HEK293 (cell line): ENCODE results near the gene KCNMB2.

Experiments
- CTCF ChIA-PET: fragments of 350-600 bp; formaldehyde crosslinking; extraction: SDS; loops from one replicate; lab custom pipeline; 2021; ENCODE audit warnings: antibody characterized with exemption; lab: Yijun Ruan, JAX
- POLR2A ChIA-PET: fragments of 300-600 bp; formaldehyde crosslinking; extraction: SDS; loops from one replicate; lab custom pipeline; 2020; ENCODE audit warnings: antibody characterized with exemption, inconsistent platforms; lab: Yijun Ruan, JAX
- H3K27ac ChIP-seq: fragments of 200-500 bp; sonication (Bioruptor generic); 2 replicates; pipeline ENCODE4 v1.5.1; 2014; ENCODE audit warnings: low read depth, low read length, control low read depth, inconsistent platforms; ENCODE audit errors: extremely low read depth
- H3K36me3 ChIP-seq, 2 experiments: fragments of 200-500 bp in 1 of 2; sonication (Bioruptor generic) in 1 of 2; 1 replicate in 1 of 2; 2 replicates in 1 of 2; pipeline ENCODE4 v1.5.1; 2014 to 2017; ENCODE audit warnings: inconsistent platforms in 2 of 2, low read length in 2 of 2; ENCODE audit not compliant: control insufficient read depth in 2 of 2, insufficient read depth in 1 of 2
- H3K4me1 ChIP-seq: fragments of 200-500 bp; sonication (Bioruptor generic); 2 replicates; pipeline ENCODE4 v1.5.1; 2014; ENCODE audit warnings: mild to moderate bottlenecking, low read length, inconsistent platforms; ENCODE audit not compliant: control insufficient read depth, insufficient read depth
- H3K4me3 ChIP-seq: 2 replicates; pipeline ENCODE4 v1.5.1; 2011; ENCODE audit warnings: low read depth, mild to moderate bottlenecking, control low read depth, low read length, moderate library complexity
- H3K9me3 ChIP-seq: fragments of 200-500 bp; sonication (Bioruptor generic); 2 replicates; pipeline ENCODE4 v1.5.1; 2014; ENCODE audit warnings: low read depth, low read length, inconsistent platforms; ENCODE audit not compliant: control insufficient read depth, insufficient read depth
- AEBP2 ChIP-seq: fragments of 450-650 bp; formaldehyde crosslinking; IDR thresholded peaks from 2 replicates; pipeline ENCODE4 v1.5.1; 2016; ENCODE audit warnings: missing biosample characterization, missing genetic modification characterization, borderline replicate concordance
- EGR2 ChIP-seq: fragments of 450-650 bp; formaldehyde crosslinking; IDR thresholded peaks from 2 replicates; pipeline ENCODE4 v1.5.1; 2016; ENCODE audit warnings: low read depth, missing biosample characterization, missing genetic modification characterization
- GLIS2 ChIP-seq: fragments of 450-650 bp; formaldehyde crosslinking; IDR thresholded peaks from 2 replicates; pipeline ENCODE4 v1.5.1; 2016; ENCODE audit warnings: missing biosample characterization, missing genetic modification characterization
- INSM2 ChIP-seq: fragments of 450-650 bp; formaldehyde crosslinking; IDR thresholded peaks from 2 replicates; pipeline ENCODE4 v1.5.1; 2016; ENCODE audit warnings: missing biosample characterization, missing genetic modification characterization
- KLF16 ChIP-seq: fragments of 450-650 bp; formaldehyde crosslinking; IDR thresholded peaks from 2 replicates; pipeline ENCODE4 v1.5.1; 2017; ENCODE audit warnings: missing biosample characterization, missing genetic modification characterization
- SCRT2 ChIP-seq: fragments of 450-650 bp; formaldehyde crosslinking; IDR thresholded peaks from 2 replicates; pipeline ENCODE4 v1.5.1; 2016; ENCODE audit warnings: missing biosample characterization, missing genetic modification characterization
- YY1 ChIP-seq: fragments of 450-650 bp; formaldehyde crosslinking; IDR thresholded peaks from 2 replicates; pipeline ENCODE4 v1.5.1; 2018; ENCODE audit warnings: missing biosample characterization, missing genetic modification characterization
- ZBTB21 ChIP-seq: fragments of 450-650 bp; formaldehyde crosslinking; IDR thresholded peaks from 2 replicates; pipeline ENCODE4 v1.5.1; 2017; ENCODE audit warnings: missing biosample characterization, missing genetic modification characterization
- ZBTB8A ChIP-seq: fragments of 450-650 bp; formaldehyde crosslinking; IDR thresholded peaks from 2 replicates; pipeline ENCODE4 v1.5.1; 2016; ENCODE audit warnings: missing biosample characterization, missing genetic modification characterization
- ZFHX2 ChIP-seq: fragments of 450-650 bp; formaldehyde crosslinking; conservative IDR thresholded peaks from 2 replicates; pipeline ENCODE4 v1.5.1; 2016; ENCODE audit warnings: missing biosample characterization, missing genetic modification characterization
- ZFP3 ChIP-seq: fragments of 450-650 bp; formaldehyde crosslinking; IDR thresholded peaks from 2 replicates; pipeline ENCODE4 v1.5.1; 2016; ENCODE audit warnings: low read depth, missing biosample characterization, missing genetic modification characterization
- ZNF132 ChIP-seq: fragments of 450-650 bp; formaldehyde crosslinking; IDR thresholded peaks from 2 replicates; pipeline ENCODE4 v1.5.1; 2017; ENCODE audit warnings: missing biosample characterization, missing genetic modification characterization, borderline replicate concordance
- ZNF223 ChIP-seq: fragments of 450-650 bp; formaldehyde crosslinking; IDR thresholded peaks from 2 replicates; pipeline ENCODE4 v1.5.1; 2016; ENCODE audit warnings: missing biosample characterization, missing genetic modification characterization
- ZNF266 ChIP-seq: fragments of 450-650 bp; formaldehyde crosslinking; IDR thresholded peaks from 2 replicates; pipeline ENCODE4 v1.5.1; 2016; ENCODE audit warnings: missing biosample characterization, missing genetic modification characterization, low read depth
- ZNF324 ChIP-seq: fragments of 450-650 bp; formaldehyde crosslinking; IDR thresholded peaks from 2 replicates; pipeline ENCODE4 v1.5.1; 2016; ENCODE audit warnings: missing biosample characterization, missing genetic modification characterization
- ZNF404 ChIP-seq: fragments of 450-650 bp; formaldehyde crosslinking; IDR thresholded peaks from 2 replicates; pipeline ENCODE4 v1.5.1; 2017; ENCODE audit warnings: missing biosample characterization, missing genetic modification characterization
- ZNF416 ChIP-seq: fragments of 450-650 bp; formaldehyde crosslinking; IDR thresholded peaks from 2 replicates; pipeline ENCODE4 v1.5.1; 2016; ENCODE audit warnings: missing biosample characterization, missing genetic modification characterization
- ZNF423 ChIP-seq: fragments of 450-650 bp; formaldehyde crosslinking; IDR thresholded peaks from 2 replicates; pipeline ENCODE4 v1.5.1; 2016; ENCODE audit warnings: missing biosample characterization, missing genetic modification characterization
- ZNF629 ChIP-seq: fragments of 450-650 bp; formaldehyde crosslinking; IDR thresholded peaks from 2 replicates; pipeline ENCODE4 v1.5.1; 2017; ENCODE audit warnings: missing biosample characterization, missing genetic modification characterization
- ZNF639 ChIP-seq: fragments of 450-650 bp; formaldehyde crosslinking; IDR thresholded peaks from 2 replicates; pipeline ENCODE4 v1.5.1; 2016; ENCODE audit warnings: missing biosample characterization, missing genetic modification characterization
- ZNF768 ChIP-seq: fragments of 450-650 bp; formaldehyde crosslinking; IDR thresholded peaks from 2 replicates; pipeline ENCODE4 v1.5.1; 2018; ENCODE audit warnings: missing biosample characterization, mild to moderate bottlenecking, missing genetic modification characterization
- ZNF777 ChIP-seq: fragments of 450-650 bp; formaldehyde crosslinking; IDR thresholded peaks from 2 replicates; pipeline ENCODE4 v1.5.1; 2017; ENCODE audit warnings: missing biosample characterization, missing genetic modification characterization, borderline replicate concordance
- ZNF830 ChIP-seq: fragments of 450-650 bp; IDR thresholded peaks from 2 replicates; pipeline ENCODE4 v1.5.0; 2018; ENCODE audit warnings: missing biosample characterization, missing genetic modification characterization, low read depth, mild to moderate bottlenecking, moderate library complexity
- TF ChIP-seq, protein P1 (sequence below): fragments of 450-650 bp; formaldehyde crosslinking; IDR thresholded peaks from 2 replicates; pipeline ENCODE4 v1.5.1; 2016; ENCODE audit warnings: missing biosample characterization, missing genetic modification characterization, low read depth

KCNMB2 gene

DNA sequence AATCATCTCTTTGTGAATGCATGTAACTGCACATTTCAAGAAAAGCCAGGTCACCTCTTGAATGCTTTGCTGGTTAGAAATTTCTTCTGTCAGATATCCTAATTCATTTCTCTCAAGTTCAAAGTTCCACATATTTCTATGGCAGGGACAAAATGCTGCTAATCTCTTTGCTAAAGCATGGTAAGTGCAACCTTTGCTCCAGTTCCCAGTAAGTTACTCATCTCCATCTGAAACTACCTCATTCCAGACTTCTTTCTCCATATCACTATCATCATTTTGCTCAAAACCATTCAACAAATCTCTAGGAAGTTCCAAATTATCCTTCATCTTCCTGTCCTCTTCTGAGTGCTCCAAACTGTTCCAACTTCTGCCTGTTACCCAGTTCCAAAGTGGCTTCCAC is 304.8 kb downstream of the KCNMB2 start:
- POLR2A ChIA-PET = no interaction called here
- Histone ChIP-seq H3K4me3 (no peak overlapping the region), H3K4me1 (no peaks in the 10 kb centered on the region), H3K27ac (no peak overlapping the region), H3K9me3 (no peaks in the 10 kb centered on the region), H3K36me3 (no peaks in the 10 kb centered on the region)
- CTCF ChIA-PET = no interaction called here
- TF ChIP-seq ZNF324 (tag by site-specific recombination) (no peak), ZNF132 (no peak)

GRCh38 chr3:178844916-178845315 is 308.7 kb downstream of the KCNMB2 start:
- no peaks in the 10 kb centered on the region for H3K9me3 ChIP-seq
- ChIA-PET POLR2A (no interaction called here), CTCF (no interaction called here)
- H3K27ac ChIP-seq = no peak overlapping the region
- no peak overlapping the region for H3K4me3 ChIP-seq
- H3K36me3 ChIP-seq = no peaks in the 10 kb centered on the region
- TF ChIP-seq, protein P1, sequence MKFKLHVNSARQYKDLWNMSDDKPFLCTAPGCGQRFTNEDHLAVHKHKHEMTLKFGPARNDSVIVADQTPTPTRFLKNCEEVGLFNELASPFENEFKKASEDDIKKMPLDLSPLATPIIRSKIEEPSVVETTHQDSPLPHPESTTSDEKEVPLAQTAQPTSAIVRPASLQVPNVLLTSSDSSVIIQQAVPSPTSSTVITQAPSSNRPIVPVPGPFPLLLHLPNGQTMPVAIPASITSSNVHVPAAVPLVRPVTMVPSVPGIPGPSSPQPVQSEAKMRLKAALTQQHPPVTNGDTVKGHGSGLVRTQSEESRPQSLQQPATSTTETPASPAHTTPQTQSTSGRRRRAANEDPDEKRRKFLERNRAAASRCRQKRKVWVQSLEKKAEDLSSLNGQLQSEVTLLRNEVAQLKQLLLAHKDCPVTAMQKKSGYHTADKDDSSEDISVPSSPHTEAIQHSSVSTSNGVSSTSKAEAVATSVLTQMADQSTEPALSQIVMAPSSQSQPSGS (tag by site-specific recombination) = no peak
- no peak for TF ChIP-seq ZNF416 (tag by site-specific recombination)
- TF ChIP-seq ZNF223 (tag by site-specific recombination) = no peak
- TF ChIP-seq ZNF266 (tag by site-specific recombination) = no peak
- no peak for TF ChIP-seq ZNF777 (tag by site-specific recombination)
- TF ChIP-seq SCRT2 (tag by site-specific recombination) = no peak
- no peaks in the 10 kb centered on the region for H3K4me1 ChIP-seq

GRCh38 chr3:178845420-178846118 is 309.3 kb downstream of the KCNMB2 start:
- Histone ChIP-seq H3K4me3 (no peak overlapping the region), H3K4me1 (no peaks in the 10 kb centered on the region), H3K27ac (no peak overlapping the region), H3K36me3 (no peaks in the 10 kb centered on the region), H3K9me3 (no peaks in the 10 kb centered on the region)
- ChIA-PET CTCF (no interaction called here), POLR2A (no interaction called here)
- TF ChIP-seq ZNF404 (tag by site-specific recombination) = no peak
- TF ChIP-seq ZNF830 (tag by site-specific recombination) = no peak
- no peak for TF ChIP-seq ZFHX2
- TF ChIP-seq INSM2 (tag by site-specific recombination) = no peak
- no peak for TF ChIP-seq EGR2 (tag by site-specific recombination)
- no peak for TF ChIP-seq ZBTB21
- TF ChIP-seq ZBTB8A (tag by site-specific recombination) = no peak
- TF ChIP-seq KLF16 (tag by site-specific recombination) = no peak

DNA sequence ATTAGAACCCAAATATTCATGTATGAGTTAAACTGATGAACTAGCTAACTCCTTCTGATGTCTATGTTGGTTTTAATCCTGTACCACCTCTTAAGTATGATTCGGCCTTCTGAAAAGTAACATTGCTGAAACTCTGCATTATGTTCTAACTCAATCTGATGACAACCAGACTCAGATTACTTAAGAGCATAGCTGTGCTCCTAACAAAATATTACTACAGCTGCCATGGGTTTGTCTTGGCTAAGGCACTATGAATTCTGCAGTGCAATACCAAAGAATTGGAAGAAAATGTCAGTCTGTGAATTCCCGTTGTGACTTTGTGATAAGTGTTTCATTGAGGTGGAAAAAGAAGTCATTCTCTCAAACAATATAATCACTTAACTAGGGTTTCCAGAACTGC is 311.0 kb downstream of the KCNMB2 start:
- CTCF ChIA-PET = no interaction called here
- Histone ChIP-seq H3K9me3 (no peaks in the 10 kb centered on the region), H3K4me3 (no peak overlapping the region), H3K36me3 (no peaks in the 10 kb centered on the region), H3K4me1 (no peaks in the 10 kb centered on the region), H3K27ac (no peak overlapping the region)
- POLR2A ChIA-PET = no interaction called here
- no peak for TF ChIP-seq ZNF639 (tag by site-specific recombination)
- TF ChIP-seq ZNF768 = no peak
- no peak for TF ChIP-seq GLIS2
- TF ChIP-seq ZNF423 = no peak
- TF ChIP-seq ZNF629 (tag by site-specific recombination) = no peak
- TF ChIP-seq YY1 (tag by site-specific recombination) = no peak
- no peak for TF ChIP-seq KLF16 (tag by site-specific recombination)
- no peak for TF ChIP-seq AEBP2 (tag by site-specific recombination)
- no peak for TF ChIP-seq ZFP3 (tag by site-specific recombination)
